H1 (cell line): ENCODE data around the gene TSKS. TPM values are rescaled to one million over a fixed set of nuclear protein-coding genes. Genes with fewer than 3 reads are reported as not detected.

ENCODE experiments used
- CTCF ChIA-PET: fragments of 300-600 bp; sonication (Branson Sonifier 250); formaldehyde crosslinking; loops from one replicate; lab custom pipeline; 2021; ENCODE audit not compliant: partially characterized antibody; lab: Charles Lee
- POLR2A ChIA-PET: fragments of 300-600 bp; sonication (Branson Sonifier 250); formaldehyde crosslinking; loops from one replicate; lab custom pipeline; 2021; ENCODE audit warnings: inconsistent platforms; ENCODE audit not compliant: partially characterized antibody; lab: Charles Lee
- DNase-seq, 2 experiments: peaks; one replicate each; pipeline versions ENCODE4 v3.0.0 to v3.0.0-alpha.2; 2010 to 2022; ENCODE audit warnings: low spot score in 2 of 2, low read depth in 1 of 2, mixed read lengths in 1 of 2
- FAIRE-seq: peaks from 2 replicates; lab custom pipeline; 2011; peaks lifted over from hg19 to GRCh38; lab: Jason Lieb, UNC
- H2AFZ ChIP-seq: 2 replicates; pipeline ENCODE4 v1.8.1; 2012; ENCODE audit warnings: low read length, inconsistent platforms
- H2AK5ac ChIP-seq: 2 replicates; pipeline ENCODE4 v1.6.1; 2013; ENCODE audit warnings: low read depth, low read length
- H2BK120ac ChIP-seq: replicated peaks from 2 replicates; pipeline ENCODE3; 2013; ENCODE audit warnings: low read depth, low read length, inconsistent platforms
- H2BK12ac ChIP-seq: 2 replicates; pipeline ENCODE4 v1.6.1; 2013; ENCODE audit warnings: low read depth, low read length
- H2BK15ac ChIP-seq: 2 replicates; pipeline ENCODE4 v1.6.1; 2013; ENCODE audit warnings: low read length
- H2BK20ac ChIP-seq: 2 replicates; pipeline ENCODE4 v1.6.1; 2013; ENCODE audit warnings: low read length
- H2BK5ac ChIP-seq: 2 replicates; pipeline ENCODE4 v1.6.1; 2013; ENCODE audit warnings: low read depth, low read length
- H3K14ac ChIP-seq: 2 replicates; pipeline ENCODE4 v1.6.1; 2013; ENCODE audit warnings: inconsistent platforms; ENCODE audit not compliant: insufficient read length
- H3K18ac ChIP-seq: 2 replicates; pipeline ENCODE4 v1.6.1; 2013; ENCODE audit warnings: low read length; ENCODE audit errors: extremely low read depth
- H3K23ac ChIP-seq: 2 replicates; pipeline ENCODE4 v1.6.1; 2013; ENCODE audit warnings: inconsistent platforms; ENCODE audit not compliant: insufficient read length
- H3K23me2 ChIP-seq: 2 replicates; pipeline ENCODE4 v1.6.1; 2013; ENCODE audit warnings: low read depth, low read length
- H3K27ac ChIP-seq: 2 replicates; pipeline ENCODE4 v1.6.1; 2011; ENCODE audit warnings: low read depth, low read length, inconsistent platforms
- H3K27me3 ChIP-seq, 4 experiments: replicated peaks in 1 of 4; 1 replicate in 1 of 4; 2 replicates in 3 of 4; pipeline versions ENCODE4 v1.6.1 to v1.8.1; 2011 to 2013; ENCODE audit warnings: low read length in 3 of 4, mild to moderate bottlenecking in 3 of 4, inconsistent platforms in 2 of 4, mixed read lengths in 2 of 4, moderate library complexity in 1 of 4; ENCODE audit not compliant: control insufficient read depth in 3 of 4, insufficient read depth in 3 of 4; ENCODE audit errors: extremely low read depth in 1 of 4
- H3K36me3 ChIP-seq, 4 experiments: 2 replicates each; pipeline versions ENCODE4 v1.6.1 to v1.8.1; 2011 to 2013; ENCODE audit warnings: mild to moderate bottlenecking in 4 of 4, low read length in 3 of 4, moderate library complexity in 2 of 4, control low read depth in 1 of 4, inconsistent platforms in 1 of 4; ENCODE audit not compliant: insufficient read depth in 4 of 4, control insufficient read depth in 2 of 4
- H3K4ac ChIP-seq: replicated peaks from 2 replicates; pipeline ENCODE3; 2013; ENCODE audit warnings: low read length, low read depth, mixed read lengths, inconsistent platforms; ENCODE audit not compliant: insufficient read length
- H3K4me1 ChIP-seq, 4 experiments: replicated peaks in 1 of 4; 1 replicate in 1 of 4; 2 replicates in 3 of 4; pipeline versions ENCODE4 v1.6.1 to v1.8.1; 2011 to 2013; ENCODE audit warnings: low read length in 3 of 4, inconsistent platforms in 2 of 4, mixed read lengths in 1 of 4; ENCODE audit not compliant: insufficient read depth in 4 of 4, control insufficient read depth in 3 of 4
- H3K4me2 ChIP-seq, 2 experiments: 2 replicates each; pipeline versions ENCODE4 v1.6.1 to v1.8.1; 2011 to 2013; ENCODE audit warnings: low read depth in 2 of 2, low read length in 2 of 2, control low read depth in 1 of 2, inconsistent platforms in 1 of 2, mild to moderate bottlenecking in 1 of 2; ENCODE audit not compliant: insufficient read depth in 1 of 2
- H3K4me3 ChIP-seq, 4 experiments: fragments of 200-600, 300-600 bp in 1 of 4; sonication (generic), shearing (Covaris generic), sonication (Bioruptor Twin) in 1 of 4; 2 replicates each; pipeline versions ENCODE4 v1.5.1 to v1.8.1; 2011 to 2016; ENCODE audit warnings: low read length in 4 of 4, low read depth in 3 of 4, control low read depth in 2 of 4, inconsistent platforms in 2 of 4, mild to moderate bottlenecking in 2 of 4, mixed read lengths in 1 of 4, moderate library complexity in 1 of 4; ENCODE audit not compliant: insufficient read depth in 2 of 4; ENCODE audit errors: extremely low read depth in 1 of 4
- H3K56ac ChIP-seq: replicated peaks from 2 replicates; pipeline ENCODE3; 2013; ENCODE audit warnings: low read depth, mild to moderate bottlenecking, mixed read lengths, low read length, inconsistent platforms; ENCODE audit not compliant: insufficient read length
- H3K79me1 ChIP-seq: 2 replicates; pipeline ENCODE4 v1.6.1; 2013; ENCODE audit warnings: low read depth, low read length, control low read depth
- H3K79me2 ChIP-seq, 2 experiments: 2 replicates each; pipeline versions ENCODE4 v1.6.1 to v1.8.1; 2012 to 2013; ENCODE audit warnings: low read length in 2 of 2, mild to moderate bottlenecking in 2 of 2, inconsistent platforms in 1 of 2; ENCODE audit not compliant: insufficient read depth in 2 of 2, control insufficient read depth in 1 of 2
- H3K9ac ChIP-seq, 4 experiments: replicated peaks in 1 of 4; 1 replicate in 1 of 4; 2 replicates in 3 of 4; pipeline versions ENCODE4 v1.6.1 to v1.8.1; 2011 to 2013; ENCODE audit warnings: low read depth in 3 of 4, low read length in 3 of 4, control low read depth in 2 of 4, mild to moderate bottlenecking in 2 of 4, moderate library complexity in 2 of 4, inconsistent platforms in 1 of 4; ENCODE audit errors: extremely low read depth in 1 of 4
- H3K9me3 ChIP-seq, 2 experiments: 2 replicates each; pipeline versions ENCODE4 v1.6.1 to v1.8.1; 2012 to 2013; ENCODE audit warnings: mild to moderate bottlenecking in 2 of 2, moderate library complexity in 2 of 2, control low read depth in 1 of 2, inconsistent platforms in 1 of 2, low read depth in 1 of 2, low read length in 1 of 2, mixed read lengths in 1 of 2; ENCODE audit not compliant: insufficient read depth in 2 of 2
- H4K20me1 ChIP-seq, 2 experiments: replicated peaks in 1 of 2; 2 replicates each; pipeline versions ENCODE3 to v1.8.1; 2011 to 2013; ENCODE audit warnings: inconsistent platforms in 2 of 2, low read length in 2 of 2, mild to moderate bottlenecking in 1 of 2; ENCODE audit not compliant: insufficient read depth in 2 of 2, control insufficient read depth in 1 of 2
- H4K5ac ChIP-seq: 2 replicates; pipeline ENCODE4 v1.6.1; 2013; ENCODE audit warnings: low read length, low read depth, mixed read lengths, inconsistent platforms; ENCODE audit not compliant: insufficient read length
- H4K8ac ChIP-seq: 2 replicates; pipeline ENCODE4 v1.8.0; 2013; ENCODE audit warnings: mild to moderate bottlenecking, moderate library complexity, low read length, inconsistent platforms; ENCODE audit not compliant: insufficient read depth; ENCODE audit errors: extremely low read depth
- H4K91ac ChIP-seq: replicated peaks from 2 replicates; pipeline ENCODE3; 2013; ENCODE audit warnings: low read length, mixed read lengths, inconsistent platforms; ENCODE audit not compliant: insufficient read length
- SIN3A ChIP-seq, 2 experiments: IDR thresholded peaks in 1 of 2; conservative IDR thresholded peaks in 1 of 2; 2 replicates each; pipeline ENCODE4 v1.6.1; 2011 to 2012; ENCODE audit warnings: low read length in 2 of 2, improper control_type of control experiment in 1 of 2, low read depth in 1 of 2, mild to moderate bottlenecking in 1 of 2
- WGBS, 2 experiments: shearing (Covaris generic) in 1 of 2; methylation state at CpG; one replicate each; pipeline versions ENCODE4 v1.1.6 to v1.1.7; 2013 to 2015; ENCODE audit warnings: low lambda C conversion rate in 2 of 2, mixed read lengths in 2 of 2, inconsistent platforms in 1 of 2, low coverage in 1 of 2, missing lambda C conversion rate in 1 of 2; ENCODE audit not compliant: insufficient replicate concordance in 2 of 2, insufficient coverage in 1 of 2, insufficient read length in 1 of 2; ENCODE audit errors: extremely low coverage in 1 of 2, missing lambda C conversion rate in 1 of 2; 5-methylcytosine and 5-hydroxymethylcytosine counted together
- polyA plus RNA-seq, 7 experiments: library from polyadenylated mRNA; depleted of rRNA in 3 of 7; stranded (reverse) in 5 of 7; unstranded in 2 of 7; fragments of >200 nt in 5 of 7; fragments of 200-250 nt in 2 of 7; gene quantifications; 1 replicate in 5 of 7; 2 replicates in 1 of 7; 4 replicates in 1 of 7; pipeline versions ENCODE4 v1.2.1 to v1.2.3, GENCODE V29; 2011 to 2013; ENCODE audit warnings: missing spikeins in 2 of 7, mixed read lengths in 2 of 7
- total RNA-seq: library from RNA; stranded (reverse); fragmentation: NEBNext Ultra II Directional; extraction: Animal tissue kit (Norgen Biotek cat#: 25700); gene quantifications from 2 replicates; pipeline ENCODE4 v1.2.1, GENCODE V29; 2021

Gene TSKS
- total and polyA plus RNA-seq, 2 of the 8 experiments (the other 6 are each of a cell fraction or from before 2014, with no cell fraction given): 0.21 TPM; not detected in 1

DNA sequence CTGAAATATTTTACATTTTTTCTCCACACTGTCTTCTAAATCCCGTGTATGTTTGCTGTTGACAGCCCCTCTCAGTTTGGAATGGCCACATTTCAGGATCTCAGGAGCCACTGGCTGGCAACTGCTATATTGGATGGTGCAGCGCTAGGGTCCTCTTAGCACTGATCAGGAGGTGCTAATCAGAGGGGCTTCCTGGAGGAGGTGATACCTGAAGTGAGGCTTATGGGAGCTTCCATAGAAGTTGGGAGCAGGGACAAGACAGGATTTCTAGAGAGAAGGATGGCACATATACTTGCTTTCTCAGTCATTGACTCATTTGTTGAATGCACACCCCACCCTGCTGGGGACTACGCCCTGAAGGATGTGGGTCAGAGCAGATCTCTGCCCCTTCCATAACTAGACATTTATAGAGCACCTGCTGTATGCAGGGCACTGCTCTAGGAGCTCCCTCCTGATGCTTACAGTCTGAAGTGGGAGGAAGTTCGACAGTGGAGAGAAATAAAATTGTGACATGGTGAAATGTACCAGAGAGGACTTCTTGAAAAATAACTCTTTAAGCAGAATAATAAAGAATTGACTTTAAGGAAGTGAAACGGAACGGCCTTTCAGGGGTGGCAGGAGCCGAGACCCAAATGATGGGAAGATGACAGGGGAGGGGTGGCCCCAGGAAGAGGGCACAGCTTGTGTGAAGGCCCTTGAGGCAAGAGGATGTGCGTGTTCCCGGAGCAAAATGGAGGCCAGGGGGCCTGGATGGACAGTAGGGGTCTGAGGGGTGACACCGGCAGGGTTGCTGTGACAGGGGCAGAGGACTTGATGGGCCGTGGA lies 16.8 kb upstream of the TSKS start:
- Histone ChIP-seq H2BK120ac (no peak overlapping the region), H3K4ac (no peak overlapping the region), H3K79me2 (no peaks in the 10 kb centered on the region; a peak in 1 of 4 replicates), H2AK5ac (no peak overlapping the region), H2BK12ac (0 out of 2 replicates have a peak overlapping the region, but pooled peaks have one; percentile 50), H3K27ac (no peak overlapping the region), H4K5ac (no peak overlapping the region), H3K23me2 (no peaks in the 10 kb centered on the region; the same call in 1 of the 2 replicates), H3K14ac (no peak overlapping the region), H3K27me3 (no peaks in the 10 kb centered on the region), H3K4me3 (no peak overlapping the region), H4K8ac (no peak overlapping the region), H3K36me3 (peaks cover 0 to 13% (median 7%) of the 10 kb centered on the region in 4 experiments; a peak in 6 of 8 replicates), H3K23ac (no peak overlapping the region), H3K4me2 (no peak overlapping the region), H3K18ac (no peak overlapping the region), H4K91ac (no peak overlapping the region), H3K9ac (no peak overlapping the region), H2BK15ac (no peak overlapping the region), H3K56ac (no peak overlapping the region), H2BK5ac (no peak overlapping the region), H3K4me1 (no peaks in the 10 kb centered on the region; a peak in 2 of 7 replicates), H2AFZ (no peak overlapping the region), H3K9me3 (no peaks in the 10 kb centered on the region), H2BK20ac (no peak overlapping the region), H3K79me1 (peaks cover 16% of the 10 kb centered on the region), H4K20me1 (peaks cover 2 to 11% of the 10 kb centered on the region in 2 experiments)
- CTCF ChIA-PET: interaction anchor here (1.2 to 2.8 kb wide), 4 partner anchors 19 to 63 kb away, joined by 3 to 14 read pairs (median 5); no protein-coding TSS in a partner anchor
- FAIRE-seq: no peak
- WGBS, 2 experiments: 91% methylated on average over 11 of the region's 11 CpGs; no CpG with 5 or more reads in 1 of the 2 experiments
- POLR2A ChIA-PET: interaction anchor here (0.8 to 2.0 kb wide), 2 partner anchors 8 to 14 kb away, joined by 4 to 8 read pairs; no protein-coding TSS in a partner anchor
- DNase-seq: no peak
- no peak for TF ChIP-seq SIN3A (conservative IDR thresholded peaks at IDR 0.05 in 1 of 2, IDR thresholded peaks at IDR 0.05 in 1 of 2; ENCODE audit: low read depth in 1 of 2, low read length in 2 of 2)
